Adrenal gland (tissue), 5 donors: ENCODE measurements around the gene DCDC2C.

Source experiments
- CTCF ChIP-seq, 6 experiments: fragments of 450-650 bp in 4 of 6; fragments of 200-600 bp in 2 of 6; sonication (generic) in 1 of 6; IDR thresholded peaks; 1 replicate in 5 of 6; 2 replicates in 1 of 6; pipeline versions ENCODE4 v1.5.1 to v1.8.0; 2016 to 2021; ENCODE audit warnings: antibody characterized with exemption in 6 of 6, mild to moderate bottlenecking in 2 of 6, moderate library complexity in 1 of 6
- POLR2A ChIP-seq, 2 donors: fragments of 450-650 bp; IDR thresholded peaks; one replicate each; pipeline ENCODE4 v1.6.1; 2017; ENCODE audit warnings: antibody characterized with exemption in 2 of 2, mild to moderate bottlenecking in 2 of 2, moderate library complexity in 1 of 2
- donor health status: DM: no; HTN: no; CAD: no.

- no peak for TF ChIP-seq CTCF (IDR thresholded peaks at IDR 0.05)
- TF ChIP-seq POLR2A (IDR thresholded peaks at IDR 0.05) = no peak
These were observed 6.8 kb upstream of the DCDC2C start for GRCh38 chr2:3696545-3696944.
